BLaER1 (cell line): Measurements from ENCODE around the gene TJP1.

Experiments used
- H3K27ac ChIP-seq: shearing (Covaris generic); formaldehyde crosslinking; 2 replicates; pipeline ENCODE4 v1.8.1; 2022
- H3K27me3 ChIP-seq: shearing (Covaris generic); formaldehyde crosslinking; 2 replicates; pipeline ENCODE4 v1.8.1; 2022
- H3K36me3 ChIP-seq: shearing (Covaris generic); formaldehyde crosslinking; 2 replicates; pipeline ENCODE4 v1.8.1; 2022
- H3K4me1 ChIP-seq: shearing (Covaris generic); formaldehyde crosslinking; 2 replicates; pipeline ENCODE4 v1.8.1; 2022
- H3K4me2 ChIP-seq: shearing (Covaris generic); formaldehyde crosslinking; 2 replicates; pipeline ENCODE4 v1.8.1; 2022
- H3K4me3 ChIP-seq: shearing (Covaris generic); formaldehyde crosslinking; 2 replicates; pipeline ENCODE4 v1.8.1; 2022
- H3K9ac ChIP-seq: shearing (Covaris generic); formaldehyde crosslinking; 2 replicates; pipeline ENCODE4 v1.8.1; 2022
- H3K9me3 ChIP-seq: shearing (Covaris generic); formaldehyde crosslinking; 2 replicates; pipeline ENCODE4 v1.8.1; 2022
- H4K20me1 ChIP-seq: shearing (Covaris generic); formaldehyde crosslinking; 2 replicates; pipeline ENCODE4 v1.8.1; 2022
- Cebpa-rat ChIP-seq: shearing (Covaris generic); IDR thresholded peaks from 2 replicates; pipeline ENCODE4 v1.8.1; 2022

TJP1 gene

DNA sequence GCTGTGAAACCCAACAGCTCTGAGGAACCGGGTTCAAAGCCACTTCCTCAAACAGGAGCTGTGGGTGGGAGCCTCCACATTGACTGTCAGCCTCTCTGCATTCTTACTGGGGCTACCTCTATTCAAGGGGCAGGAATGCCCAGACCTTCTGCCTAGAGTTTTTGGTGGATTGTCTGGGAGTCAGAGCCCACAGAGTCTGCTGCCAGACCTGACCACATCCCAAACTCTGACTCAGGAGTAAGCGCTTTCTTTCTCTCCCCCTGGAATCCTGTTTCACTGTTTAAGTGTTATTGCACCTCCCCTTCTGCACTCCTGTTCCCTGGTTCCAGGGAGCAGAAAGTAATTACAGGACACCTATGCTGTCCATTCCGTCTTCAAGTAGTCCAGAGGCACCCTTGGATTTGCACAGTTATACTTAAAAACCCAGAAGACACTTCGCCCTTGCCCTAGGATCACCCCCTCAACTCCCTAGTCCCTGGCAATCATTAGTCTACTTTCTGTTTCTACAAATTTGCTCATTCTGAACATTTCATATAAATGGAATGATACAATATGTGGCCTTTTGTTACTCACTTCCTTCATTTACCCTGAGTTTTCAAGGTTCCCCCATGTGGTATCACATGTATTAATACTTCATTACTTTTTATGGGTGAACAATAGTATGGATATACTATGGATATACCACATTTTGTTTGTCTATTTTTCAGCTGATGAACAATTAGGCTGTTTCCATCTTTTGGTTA lies 37.9 kb upstream of the TJP1 start:
- H3K4me3 ChIP-seq: no peak overlapping the region
- no peaks in the 10 kb centered on the region for H4K20me1 ChIP-seq
- no peak for TF ChIP-seq Cebpa-rat
- 0 out of 2 replicates have a peak overlapping the region, but pooled peaks have one; percentile 13 for H3K4me2 ChIP-seq
- H3K27me3 ChIP-seq: no peaks in the 10 kb centered on the region
- H3K9me3 ChIP-seq: no peaks in the 10 kb centered on the region
- no peaks in the 10 kb centered on the region for H3K36me3 ChIP-seq
- H3K27ac ChIP-seq: no peak overlapping the region
- H3K9ac ChIP-seq: no peak overlapping the region
- H3K4me1 ChIP-seq: peaks cover 14% of the 10 kb centered on the region

DNA sequence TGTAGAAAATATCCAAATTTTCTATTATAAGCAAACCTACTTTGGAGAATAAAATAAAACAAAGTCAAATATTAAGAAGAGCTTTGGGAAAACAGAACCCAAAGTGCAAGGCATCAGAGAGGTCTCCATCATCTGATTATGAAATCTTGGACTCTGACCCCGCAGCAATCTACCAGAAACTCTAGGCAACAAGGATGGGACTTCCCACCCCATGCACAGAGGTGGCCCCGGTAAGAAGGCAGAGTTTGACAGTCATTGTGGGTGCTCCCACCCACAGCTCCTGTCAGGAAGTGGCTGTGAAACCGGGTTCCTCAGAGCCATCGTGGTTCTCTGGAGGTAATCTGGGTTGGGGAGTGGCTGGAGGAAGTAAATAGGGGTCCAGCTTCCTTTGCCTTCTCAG lies 37.0 kb upstream of the TJP1 start:
- Histone ChIP-seq H3K4me3 (no peak overlapping the region), H3K4me2 (0 out of 2 replicates have a peak overlapping the region, but pooled peaks have one; percentile 13), H3K36me3 (no peaks in the 10 kb centered on the region), H3K27me3 (no peaks in the 10 kb centered on the region), H3K9me3 (no peaks in the 10 kb centered on the region), H3K9ac (no peak overlapping the region), H4K20me1 (no peaks in the 10 kb centered on the region), H3K27ac (no peak overlapping the region), H3K4me1 (peaks cover 14% of the 10 kb centered on the region)
- no peak for TF ChIP-seq Cebpa-rat

DNA sequence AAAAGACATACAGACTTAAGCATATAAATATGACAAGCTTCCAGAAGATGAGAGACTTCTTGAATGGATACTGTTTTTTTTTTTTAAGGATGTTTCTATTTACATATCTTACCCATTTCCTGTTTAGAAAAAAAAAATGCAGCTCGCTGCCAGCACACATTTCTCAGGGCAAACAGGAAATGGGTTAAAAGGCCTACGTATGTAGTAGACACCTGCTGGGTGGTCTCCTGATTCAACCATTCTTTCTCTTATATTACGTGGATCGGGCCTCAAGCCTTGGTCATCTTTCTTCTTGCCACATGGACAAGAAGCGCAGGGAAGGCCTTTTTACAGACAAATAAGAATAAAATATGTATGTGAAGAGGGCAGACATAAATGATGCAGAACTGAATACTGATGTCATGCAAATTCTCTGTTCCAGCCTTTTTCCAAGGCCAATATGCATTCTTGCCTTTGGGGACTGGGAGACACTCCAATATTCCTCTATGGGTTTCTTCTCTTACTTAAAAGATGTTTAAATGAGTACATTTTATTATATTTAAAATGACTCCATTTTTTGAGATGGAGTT lies 35.0 kb upstream of the TJP1 start:
- no peaks in the 10 kb centered on the region for H3K27me3 ChIP-seq
- H3K4me2 ChIP-seq: peak overlapping the region; percentile 10; the same call in 1 of the 2 replicates
- no peak overlapping the region for H3K4me3 ChIP-seq
- no peaks in the 10 kb centered on the region for H4K20me1 ChIP-seq
- peaks cover 14% of the 10 kb centered on the region for H3K4me1 ChIP-seq
- no peak for TF ChIP-seq Cebpa-rat
- H3K9ac ChIP-seq: no peak overlapping the region
- H3K36me3 ChIP-seq: no peaks in the 10 kb centered on the region
- no peaks in the 10 kb centered on the region for H3K9me3 ChIP-seq
- no peak overlapping the region for H3K27ac ChIP-seq

DNA sequence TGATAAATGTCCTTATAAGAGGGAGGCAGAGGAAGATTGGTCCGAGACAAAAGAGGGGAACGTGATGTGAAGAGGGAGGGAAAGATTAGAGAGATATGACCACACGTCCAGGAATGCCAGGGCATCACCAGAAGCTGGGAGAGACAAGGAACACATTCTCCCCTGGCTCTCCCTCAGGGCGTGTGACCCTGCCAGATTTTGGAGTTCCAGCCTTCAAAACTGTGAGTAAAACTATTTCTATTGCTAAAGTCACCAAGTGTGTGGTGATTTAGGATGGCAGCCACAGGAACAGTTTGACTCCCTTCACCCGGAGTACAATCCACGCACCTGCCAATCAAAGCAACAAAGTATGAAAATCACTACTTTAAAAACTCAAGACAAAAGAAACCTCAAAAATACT lies 32.1 kb upstream of the TJP1 start:
- Histone ChIP-seq H3K36me3 (no peaks in the 10 kb centered on the region), H3K4me3 (no peak overlapping the region), H3K4me2 (no peak overlapping the region), H3K9me3 (peaks cover 15% of the 10 kb centered on the region), H3K9ac (no peak overlapping the region), H3K27ac (no peak overlapping the region), H4K20me1 (no peaks in the 10 kb centered on the region), H3K27me3 (no peaks in the 10 kb centered on the region), H3K4me1 (peaks cover 9% of the 10 kb centered on the region)
- no peak for TF ChIP-seq Cebpa-rat

DNA sequence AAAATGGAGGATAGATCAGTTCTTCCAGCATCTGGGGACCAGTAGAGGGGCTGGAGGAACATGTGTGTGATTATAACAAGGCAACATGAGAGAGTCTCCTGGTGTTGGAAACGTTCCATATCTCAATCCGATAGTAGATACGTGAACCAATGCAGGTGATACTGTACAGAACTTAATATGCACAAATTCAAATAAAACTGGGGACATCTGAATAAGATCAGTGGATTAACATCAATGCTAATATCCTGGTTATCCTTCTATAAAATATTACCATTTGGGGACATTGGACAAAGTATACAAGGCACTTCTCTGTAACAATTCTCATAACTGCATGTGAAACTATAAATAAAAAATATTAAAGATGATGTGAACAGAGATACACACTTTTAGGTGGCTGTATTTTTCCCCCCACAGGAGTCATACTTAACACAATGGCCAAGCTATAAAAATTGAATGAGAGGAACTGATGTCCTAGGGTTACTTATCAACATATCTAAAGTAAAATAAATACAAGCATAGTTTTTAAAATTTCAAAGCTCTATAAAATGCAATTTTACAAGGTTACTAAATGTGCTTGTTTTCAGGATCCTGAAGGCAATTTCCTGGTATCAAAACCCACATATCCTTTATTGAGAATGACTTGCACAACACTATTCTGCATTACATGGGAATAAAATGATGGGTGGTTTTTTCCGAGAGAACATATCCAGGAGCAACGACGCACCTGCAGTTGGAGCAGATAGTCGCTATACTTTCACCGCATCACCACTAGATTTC lies 31.1 kb upstream of the TJP1 start:
- Histone ChIP-seq H3K27ac (no peak overlapping the region), H3K4me1 (peaks cover 7% of the 10 kb centered on the region), H3K9me3 (peaks cover 15% of the 10 kb centered on the region), H3K36me3 (no peaks in the 10 kb centered on the region), H3K27me3 (no peaks in the 10 kb centered on the region), H3K4me2 (no peak overlapping the region), H3K4me3 (no peak overlapping the region), H4K20me1 (no peaks in the 10 kb centered on the region), H3K9ac (no peak overlapping the region)
- no peak for TF ChIP-seq Cebpa-rat

DNA sequence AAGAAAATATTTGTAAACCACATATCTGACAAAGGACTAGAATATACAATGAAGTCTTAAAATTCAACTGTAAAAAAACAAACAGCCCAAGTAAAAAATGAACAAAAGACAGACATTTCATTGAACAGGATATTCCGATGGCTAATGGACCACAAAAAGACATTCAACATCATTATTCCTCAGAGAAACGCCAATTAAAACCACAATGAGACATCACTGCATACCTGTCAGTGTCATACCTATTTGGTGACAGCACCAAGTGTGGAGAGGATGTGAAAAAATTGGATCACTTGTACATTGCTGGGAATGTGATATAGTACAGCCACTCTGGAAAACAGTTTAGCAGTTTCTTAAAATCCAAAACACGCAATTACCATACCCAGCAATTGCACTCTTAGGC lies 29.9 kb upstream of the TJP1 start:
- no peaks in the 10 kb centered on the region for H3K36me3 ChIP-seq
- no peak overlapping the region for H3K9ac ChIP-seq
- peaks cover 3% of the 10 kb centered on the region for H3K4me1 ChIP-seq
- no peaks in the 10 kb centered on the region for H3K27me3 ChIP-seq
- H3K4me3 ChIP-seq: no peak overlapping the region
- no peak for TF ChIP-seq Cebpa-rat
- H3K4me2 ChIP-seq: no peak overlapping the region
- H4K20me1 ChIP-seq: no peaks in the 10 kb centered on the region
- no peak overlapping the region for H3K27ac ChIP-seq
- peaks cover 23% of the 10 kb centered on the region for H3K9me3 ChIP-seq

DNA sequence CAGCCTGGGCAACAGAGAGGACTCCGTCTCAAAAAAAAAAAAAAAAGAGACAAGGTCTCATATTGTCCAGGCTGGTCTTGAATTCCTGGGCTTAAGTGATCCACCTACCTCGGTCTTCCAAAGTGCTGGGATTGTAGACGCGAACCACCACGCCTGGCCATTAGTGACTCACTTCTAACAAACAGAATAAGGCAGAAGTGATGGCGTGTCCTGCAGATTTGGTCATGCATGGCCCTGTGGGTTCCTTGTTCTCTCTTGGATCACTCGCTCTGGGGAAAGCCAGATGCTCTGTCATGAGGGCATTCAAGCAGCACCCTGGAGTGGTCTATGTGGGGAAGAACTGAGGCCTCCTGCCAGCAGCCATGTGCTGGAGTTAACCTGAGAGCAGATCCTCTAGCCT lies 27.4 kb upstream of the TJP1 start:
- Histone ChIP-seq H3K4me1 (no peaks in the 10 kb centered on the region), H3K9me3 (peaks cover 34% of the 10 kb centered on the region), H4K20me1 (no peaks in the 10 kb centered on the region), H3K4me3 (no peak overlapping the region), H3K27ac (no peak overlapping the region), H3K36me3 (no peaks in the 10 kb centered on the region), H3K27me3 (no peaks in the 10 kb centered on the region), H3K9ac (no peak overlapping the region), H3K4me2 (no peak overlapping the region)
- no peak for TF ChIP-seq Cebpa-rat

DNA sequence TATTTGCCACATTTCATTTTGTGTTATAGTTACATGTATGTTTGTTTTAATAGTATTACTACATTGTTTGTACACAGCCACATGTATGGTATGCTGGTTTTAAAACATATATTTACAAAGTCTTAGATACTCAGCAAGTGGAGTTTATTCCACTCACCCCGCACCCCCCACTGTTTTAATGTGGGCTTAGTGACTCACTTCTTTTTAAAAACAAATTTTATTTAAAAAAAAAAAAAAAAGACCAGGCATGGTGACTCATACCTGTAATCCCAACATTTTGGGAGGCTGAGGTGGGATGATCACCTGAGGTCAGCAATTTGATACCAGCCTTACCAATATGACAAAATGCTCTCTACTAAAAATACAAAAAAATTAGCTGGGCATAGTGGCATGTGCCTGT lies 26.9 kb upstream of the TJP1 start:
- Histone ChIP-seq H4K20me1 (no peaks in the 10 kb centered on the region), H3K9ac (no peak overlapping the region), H3K36me3 (no peaks in the 10 kb centered on the region), H3K9me3 (peaks cover 34% of the 10 kb centered on the region), H3K27me3 (no peaks in the 10 kb centered on the region), H3K4me2 (no peak overlapping the region), H3K4me1 (no peaks in the 10 kb centered on the region), H3K4me3 (no peak overlapping the region), H3K27ac (no peak overlapping the region)
- TF ChIP-seq Cebpa-rat: no peak

DNA sequence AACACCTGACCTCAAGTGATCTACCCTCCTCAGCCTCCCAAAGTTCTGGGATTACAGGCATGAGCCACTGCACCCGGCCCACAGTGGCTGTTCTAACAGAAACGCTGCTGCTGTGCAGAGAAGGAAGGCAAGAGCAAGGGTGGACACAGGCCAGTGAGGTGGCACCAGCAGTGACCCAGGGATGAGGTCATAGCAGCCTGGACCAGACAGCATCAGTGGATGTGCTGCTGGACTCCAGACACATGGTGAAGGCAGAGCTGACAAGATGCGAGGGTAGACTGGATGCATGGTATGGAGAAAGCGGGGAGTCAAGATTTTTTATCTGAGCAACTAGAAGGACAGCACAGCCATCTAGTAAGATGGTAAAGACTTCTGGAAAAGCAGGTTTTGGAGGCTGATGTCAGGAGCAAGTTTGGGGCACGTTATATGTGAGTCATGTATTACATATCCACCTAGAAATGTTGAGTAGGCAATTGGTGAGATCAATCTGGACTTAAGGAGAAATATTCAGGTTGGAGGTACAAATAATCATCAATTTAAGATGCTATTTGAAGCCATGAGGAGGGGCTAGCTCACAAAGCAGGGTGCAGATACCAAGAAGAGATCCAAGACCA lies 22.1 kb upstream of the TJP1 start:
- Histone ChIP-seq H3K27me3 (no peaks in the 10 kb centered on the region; the same call in 1 of the 2 replicates), H3K4me3 (no peak overlapping the region), H3K27ac (no peak overlapping the region), H3K4me1 (no peaks in the 10 kb centered on the region), H3K9ac (no peak overlapping the region), H4K20me1 (no peaks in the 10 kb centered on the region), H3K4me2 (no peak overlapping the region), H3K9me3 (peaks cover 20% of the 10 kb centered on the region), H3K36me3 (no peaks in the 10 kb centered on the region)
- TF ChIP-seq Cebpa-rat: no peak
